ENCODE measurements around the gene TRIM39.

The TRIM39 gene

DNA sequence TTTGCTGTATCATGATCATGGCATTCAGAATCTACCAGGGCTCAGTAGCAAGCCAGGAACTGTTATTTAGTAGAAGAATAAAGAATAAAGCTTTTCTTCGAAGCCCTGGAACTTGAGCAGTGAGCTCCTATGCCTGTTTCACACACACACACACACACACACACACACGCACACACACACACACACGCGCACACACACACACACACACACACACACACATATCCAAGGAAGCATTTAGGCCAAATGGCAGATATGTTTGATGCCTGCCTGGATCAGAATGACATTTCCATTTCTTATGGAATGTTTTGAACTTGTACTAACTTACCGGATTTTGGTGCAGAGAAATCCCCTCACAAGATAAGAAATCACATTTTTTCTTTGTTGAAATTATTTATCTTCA, 53.7 kb downstream of the TRIM39 start:
- H3K27ac ChIP-seq (replicated peaks), result no peak overlapping the region

DNA sequence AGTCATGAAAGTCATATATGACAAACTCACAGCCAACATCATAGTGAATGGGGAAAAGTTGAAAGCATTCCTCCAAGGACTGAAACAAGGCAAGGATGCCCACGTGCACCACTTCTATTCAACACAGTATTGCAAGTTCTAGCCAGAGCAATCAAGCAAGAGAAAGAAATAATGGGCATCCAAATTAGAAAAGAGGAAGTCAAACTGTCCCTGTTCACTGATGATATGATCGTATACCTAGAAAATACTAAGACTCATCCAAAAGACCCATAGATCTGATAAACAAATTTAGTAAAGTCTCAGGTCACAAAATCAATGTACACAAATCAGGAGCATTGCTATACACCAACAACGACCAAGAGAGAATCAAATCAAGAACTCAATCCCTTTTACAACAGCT, 59.4 kb downstream of the TRIM39 start:
- Histone ChIP-seq H3K27me3 (ENCODE audit: insufficient read depth, poor library complexity, severe bottlenecking) (peaks cover 26% of the 10 kb centered on the region), H3K4me3 (replicated peaks; ENCODE audit: insufficient read depth, low read length) (no peak overlapping the region), H3K27ac (replicated peaks) (no peak overlapping the region)
- no peak for TF ChIP-seq POLR2AphosphoS5 (IDR thresholded peaks at IDR 0.05; ENCODE audit: low read depth)
- TF ChIP-seq, protein P1, sequence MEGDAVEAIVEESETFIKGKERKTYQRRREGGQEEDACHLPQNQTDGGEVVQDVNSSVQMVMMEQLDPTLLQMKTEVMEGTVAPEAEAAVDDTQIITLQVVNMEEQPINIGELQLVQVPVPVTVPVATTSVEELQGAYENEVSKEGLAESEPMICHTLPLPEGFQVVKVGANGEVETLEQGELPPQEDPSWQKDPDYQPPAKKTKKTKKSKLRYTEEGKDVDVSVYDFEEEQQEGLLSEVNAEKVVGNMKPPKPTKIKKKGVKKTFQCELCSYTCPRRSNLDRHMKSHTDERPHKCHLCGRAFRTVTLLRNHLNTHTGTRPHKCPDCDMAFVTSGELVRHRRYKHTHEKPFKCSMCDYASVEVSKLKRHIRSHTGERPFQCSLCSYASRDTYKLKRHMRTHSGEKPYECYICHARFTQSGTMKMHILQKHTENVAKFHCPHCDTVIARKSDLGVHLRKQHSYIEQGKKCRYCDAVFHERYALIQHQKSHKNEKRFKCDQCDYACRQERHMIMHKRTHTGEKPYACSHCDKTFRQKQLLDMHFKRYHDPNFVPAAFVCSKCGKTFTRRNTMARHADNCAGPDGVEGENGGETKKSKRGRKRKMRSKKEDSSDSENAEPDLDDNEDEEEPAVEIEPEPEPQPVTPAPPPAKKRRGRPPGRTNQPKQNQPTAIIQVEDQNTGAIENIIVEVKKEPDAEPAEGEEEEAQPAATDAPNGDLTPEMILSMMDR (IDR thresholded peaks at IDR 0.05; ENCODE audit: insufficient read depth, low read length), result no peak
- TF ChIP-seq SPI1 (IDR thresholded peaks at IDR 0.05; ENCODE audit: borderline replicate concordance, low read depth), result peak; percentile 76
- TF ChIP-seq GABPA (IDR thresholded peaks at IDR 0.05; ENCODE audit: low read depth), result no peak
- TF ChIP-seq, protein P2, sequence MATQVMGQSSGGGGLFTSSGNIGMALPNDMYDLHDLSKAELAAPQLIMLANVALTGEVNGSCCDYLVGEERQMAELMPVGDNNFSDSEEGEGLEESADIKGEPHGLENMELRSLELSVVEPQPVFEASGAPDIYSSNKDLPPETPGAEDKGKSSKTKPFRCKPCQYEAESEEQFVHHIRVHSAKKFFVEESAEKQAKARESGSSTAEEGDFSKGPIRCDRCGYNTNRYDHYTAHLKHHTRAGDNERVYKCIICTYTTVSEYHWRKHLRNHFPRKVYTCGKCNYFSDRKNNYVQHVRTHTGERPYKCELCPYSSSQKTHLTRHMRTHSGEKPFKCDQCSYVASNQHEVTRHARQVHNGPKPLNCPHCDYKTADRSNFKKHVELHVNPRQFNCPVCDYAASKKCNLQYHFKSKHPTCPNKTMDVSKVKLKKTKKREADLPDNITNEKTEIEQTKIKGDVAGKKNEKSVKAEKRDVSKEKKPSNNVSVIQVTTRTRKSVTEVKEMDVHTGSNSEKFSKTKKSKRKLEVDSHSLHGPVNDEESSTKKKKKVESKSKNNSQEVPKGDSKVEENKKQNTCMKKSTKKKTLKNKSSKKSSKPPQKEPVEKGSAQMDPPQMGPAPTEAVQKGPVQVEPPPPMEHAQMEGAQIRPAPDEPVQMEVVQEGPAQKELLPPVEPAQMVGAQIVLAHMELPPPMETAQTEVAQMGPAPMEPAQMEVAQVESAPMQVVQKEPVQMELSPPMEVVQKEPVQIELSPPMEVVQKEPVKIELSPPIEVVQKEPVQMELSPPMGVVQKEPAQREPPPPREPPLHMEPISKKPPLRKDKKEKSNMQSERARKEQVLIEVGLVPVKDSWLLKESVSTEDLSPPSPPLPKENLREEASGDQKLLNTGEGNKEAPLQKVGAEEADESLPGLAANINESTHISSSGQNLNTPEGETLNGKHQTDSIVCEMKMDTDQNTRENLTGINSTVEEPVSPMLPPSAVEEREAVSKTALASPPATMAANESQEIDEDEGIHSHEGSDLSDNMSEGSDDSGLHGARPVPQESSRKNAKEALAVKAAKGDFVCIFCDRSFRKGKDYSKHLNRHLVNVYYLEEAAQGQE (IDR thresholded peaks at IDR 0.05; ENCODE audit: insufficient replicate concordance, low read depth), result no peak
- DNase-seq (ENCODE audit: low read depth in 1 of 2, low spot score in 1 of 2), result no peak

More for the DNA sequence above, 53.7 kb downstream of the TRIM39 start:
- Histone ChIP-seq H3K27me3 (ENCODE audit: insufficient read depth, poor library complexity, severe bottlenecking) (peaks cover 7% of the 10 kb centered on the region), H3K4me3 (replicated peaks; ENCODE audit: insufficient read depth, low read length) (no peak overlapping the region)
- TF ChIP-seq POLR2AphosphoS5 (IDR thresholded peaks at IDR 0.05; ENCODE audit: low read depth) (no peak), SPI1 (IDR thresholded peaks at IDR 0.05; ENCODE audit: borderline replicate concordance, low read depth) (no peak), GABPA (IDR thresholded peaks at IDR 0.05; ENCODE audit: low read depth) (no peak)
- TF ChIP-seq, protein P2 (IDR thresholded peaks at IDR 0.05; ENCODE audit: insufficient replicate concordance, low read depth), result no peak
- TF ChIP-seq, protein P1 (IDR thresholded peaks at IDR 0.05; ENCODE audit: insufficient read depth, low read length), result no peak
- no peak for DNase-seq (ENCODE audit: low read depth in 1 of 2, low spot score in 1 of 2)

DNA sequence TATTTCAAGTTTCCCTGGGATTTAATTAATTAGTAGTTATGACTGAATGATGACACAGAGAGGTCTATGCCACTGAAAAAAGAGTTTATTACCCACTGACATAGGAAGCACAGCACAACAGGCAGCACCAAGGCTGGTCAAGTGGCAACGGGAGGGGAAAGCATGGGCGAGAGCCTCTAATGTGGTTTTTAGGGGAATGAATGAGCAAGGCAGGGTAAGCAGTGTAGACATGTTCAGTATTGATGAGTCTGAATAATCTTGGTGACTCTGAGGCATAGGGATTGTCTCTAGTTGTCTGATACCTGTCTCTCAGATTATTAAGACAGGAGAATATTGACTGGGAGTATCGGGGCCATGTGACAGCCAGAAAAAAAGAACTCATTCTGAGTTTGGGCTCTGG, 64.5 kb downstream of the TRIM39 start:
- Histone ChIP-seq H3K4me3 (replicated peaks; ENCODE audit: insufficient read depth, low read length) (no peak overlapping the region), H3K27me3 (ENCODE audit: insufficient read depth, poor library complexity, severe bottlenecking) (peaks cover 37% of the 10 kb centered on the region), H3K27ac (replicated peaks) (no peak overlapping the region)
- TF ChIP-seq, protein P2 (IDR thresholded peaks at IDR 0.05; ENCODE audit: insufficient replicate concordance, low read depth), result no peak
- TF ChIP-seq, protein P1 (IDR thresholded peaks at IDR 0.05; ENCODE audit: insufficient read depth, low read length), result no peak
- TF ChIP-seq GABPA (IDR thresholded peaks at IDR 0.05; ENCODE audit: low read depth), result no peak
- TF ChIP-seq POLR2AphosphoS5 (IDR thresholded peaks at IDR 0.05; ENCODE audit: low read depth), result no peak
- TF ChIP-seq SPI1 (IDR thresholded peaks at IDR 0.05; ENCODE audit: borderline replicate concordance, low read depth), result no peak
- DNase-seq (ENCODE audit: low read depth in 1 of 2, low spot score in 1 of 2), result no peak
